Muscle of leg (tissue), 11 donors: ENCODE measurements around the gene TRAF1. TPM values are rescaled to one million over a fixed set of nuclear protein-coding genes. Genes with fewer than 3 reads are reported as not detected.

Experiments
- DNase-seq: peaks from one replicate; pipeline ENCODE4 v3.0.0; 2013
- H3K27ac ChIP-seq: one replicate; pipeline ENCODE4 v1.5.1; 2013; ENCODE audit warnings: mild to moderate bottlenecking, low read length, control low read depth
- H3K27me3 ChIP-seq: one replicate; pipeline ENCODE4 v1.6.1; 2013; ENCODE audit warnings: low read length; ENCODE audit not compliant: control insufficient read depth, insufficient read depth
- H3K36me3 ChIP-seq: one replicate; pipeline ENCODE4 v1.6.1; 2013; ENCODE audit warnings: low read length; ENCODE audit not compliant: control insufficient read depth, insufficient read depth
- H3K4me1 ChIP-seq: one replicate; pipeline ENCODE4 v1.6.1; 2013; ENCODE audit warnings: low read length; ENCODE audit not compliant: control insufficient read depth, insufficient read depth
- H3K4me3 ChIP-seq: one replicate; pipeline ENCODE4 v1.5.1; 2013; ENCODE audit warnings: low read length, control low read depth
- H3K9me3 ChIP-seq: replicated peaks from 2 replicates; pipeline ENCODE4 v1.6.1; 2013; ENCODE audit warnings: low read depth, low read length; ENCODE audit not compliant: control insufficient read depth
- WGBS: methylation state at CpG from one replicate; pipeline ENCODE4 v1.1.5; 2013; ENCODE audit warnings: missing lambda C conversion rate; ENCODE audit not compliant: insufficient coverage; 5-methylcytosine and 5-hydroxymethylcytosine counted together
- polyA plus RNA-seq, 8 donors: library from polyadenylated mRNA; unstranded; fragments of 120-200 nt; gene quantifications; one replicate each; pipeline versions ENCODE4 v1.2.1 to v1.2.3, GENCODE V29; 2013; ENCODE audit warnings: inconsistent platforms in 1 of 8, low replicate concordance in 1 of 8; ENCODE audit not compliant: insufficient read length in 8 of 8, insufficient read depth in 1 of 8
- total RNA-seq: library from RNA; stranded (reverse); fragments of 120-200 nt; gene quantifications from one replicate; pipeline ENCODE4 v1.2.4, GENCODE V29; 2013

TRAF1 gene
- total and polyA plus RNA-seq, 9 donors, result 3.1 to 5.2 (median 3.5) TPM

- peak; percentile 91 for DNase-seq
- WGBS, result 1% methylated on average over 56 of the region's 65 CpGs
- peaks cover 19% of the 10 kb centered on the region for H3K36me3 ChIP-seq
Observed at GRCh38 chr9:120875954-120876841, 50.4 kb downstream of the TRAF1 start.

GRCh38 chr9:120875643-120875953 lies 51.0 kb downstream of the TRAF1 start:
- DNase-seq, result no peak
- Histone ChIP-seq H3K27me3 (peaks cover 3% of the 10 kb centered on the region), H3K4me1 (peaks cover 19% of the 10 kb centered on the region), H3K9me3 (no peaks in the 10 kb centered on the region), H3K4me3 (peak overlapping the region; percentile 80), H3K36me3 (peaks cover 20% of the 10 kb centered on the region), H3K27ac (peak overlapping the region; percentile 75)
- WGBS, result 45% methylated on average over 5 of the region's 7 CpGs

More at GRCh38 chr9:120875954-120876841, 50.4 kb downstream of the TRAF1 start:
- Histone ChIP-seq H3K27ac (peak overlapping the region; percentile 92), H3K4me3 (peak overlapping the region; percentile 80), H3K9me3 (no peaks in the 10 kb centered on the region), H3K27me3 (peaks cover 3% of the 10 kb centered on the region), H3K4me1 (peaks cover 19% of the 10 kb centered on the region)

GRCh38 chr9:120875195-120875565 lies 51.4 kb downstream of the TRAF1 start:
- H3K4me3 ChIP-seq, result no peak overlapping the region

GRCh38 chr9:120874226-120875194 lies 52.1 kb downstream of the TRAF1 start:
- Histone ChIP-seq H3K9me3 (no peaks in the 10 kb centered on the region), H3K27ac (no peak overlapping the region), H3K36me3 (peaks cover 24% of the 10 kb centered on the region), H3K27me3 (peaks cover 3% of the 10 kb centered on the region), H3K4me3 (no peak overlapping the region), H3K4me1 (peaks cover 29% of the 10 kb centered on the region)
- WGBS, result 88% methylated on average over 6 of the region's 10 CpGs
- no peak for DNase-seq

More at GRCh38 chr9:120875195-120875565, 51.4 kb downstream of the TRAF1 start:
- WGBS, result 61% methylated on average over 4 of the region's 4 CpGs
- H3K4me1 ChIP-seq, result peaks cover 22% of the 10 kb centered on the region
- peaks cover 24% of the 10 kb centered on the region for H3K36me3 ChIP-seq
- no peak for DNase-seq
- no peaks in the 10 kb centered on the region for H3K9me3 ChIP-seq
- peak overlapping the region; percentile 75 for H3K27ac ChIP-seq
- H3K27me3 ChIP-seq, result peaks cover 3% of the 10 kb centered on the region

GRCh38 chr9:120873512-120873911 lies 53.1 kb downstream of the TRAF1 start:
- peaks cover 24% of the 10 kb centered on the region for H3K36me3 ChIP-seq
- no peaks in the 10 kb centered on the region for H3K9me3 ChIP-seq
- H3K27me3 ChIP-seq, result peaks cover 3% of the 10 kb centered on the region
- peaks cover 34% of the 10 kb centered on the region for H3K4me1 ChIP-seq
- 67% methylated on average over 3 of the region's 4 CpGs for WGBS
- no peak overlapping the region for H3K27ac ChIP-seq
- no peak overlapping the region for H3K4me3 ChIP-seq
- no peak for DNase-seq

- no peak overlapping the region for H3K4me3 ChIP-seq
- no peak for DNase-seq
- H3K4me1 ChIP-seq, result peaks cover 35% of the 10 kb centered on the region
- peaks cover 24% of the 10 kb centered on the region for H3K36me3 ChIP-seq
- no peak overlapping the region for H3K27ac ChIP-seq
- H3K27me3 ChIP-seq, result no peaks in the 10 kb centered on the region
- WGBS, result 90% methylated on average over 2 of the region's 3 CpGs
- no peaks in the 10 kb centered on the region for H3K9me3 ChIP-seq
Observed at GRCh38 chr9:120872791-120873502, 53.6 kb downstream of the TRAF1 start.

- 54% methylated on average over 9 of the region's 9 CpGs for WGBS
- H3K4me3 ChIP-seq, result no peak overlapping the region
- H3K27ac ChIP-seq, result no peak overlapping the region
- peak; percentile 19 for DNase-seq
- H3K4me1 ChIP-seq, result peaks cover 25% of the 10 kb centered on the region
- H3K9me3 ChIP-seq, result no peaks in the 10 kb centered on the region
- peaks cover 48% of the 10 kb centered on the region for H3K36me3 ChIP-seq
- no peaks in the 10 kb centered on the region for H3K27me3 ChIP-seq
Observed at GRCh38 chr9:120870206-120870605, 56.4 kb downstream of the TRAF1 start.

GRCh38 chr9:120869726-120870125 lies 56.9 kb downstream of the TRAF1 start:
- Histone ChIP-seq H3K9me3 (no peaks in the 10 kb centered on the region), H3K27ac (peak overlapping the region; percentile 90), H3K4me1 (peaks cover 25% of the 10 kb centered on the region), H3K36me3 (peaks cover 49% of the 10 kb centered on the region), H3K4me3 (no peak overlapping the region), H3K27me3 (no peaks in the 10 kb centered on the region)
- peak; percentile 27 for DNase-seq
- WGBS, result 87% methylated on average over 9 of the region's 10 CpGs

- Histone ChIP-seq H3K27me3 (no peaks in the 10 kb centered on the region), H3K27ac (peak overlapping the region; percentile 90), H3K9me3 (no peaks in the 10 kb centered on the region), H3K4me3 (peak overlapping the region; percentile 69), H3K36me3 (peaks cover 46% of the 10 kb centered on the region), H3K4me1 (peaks cover 25% of the 10 kb centered on the region)
- no peak for DNase-seq
- WGBS, result no CpG with 5 or more reads among the region's 10 CpGs
Observed at GRCh38 chr9:120869360-120869687, 57.3 kb downstream of the TRAF1 start.
